HEK293T (cell line): ENCODE measurements around the gene TSPAN5.

Source experiments
- ARNT ChIP-seq: fragments of 450-650 bp; IDR thresholded peaks from 2 replicates; pipeline ENCODE4 v1.6.1; 2017; ENCODE audit warnings: mild to moderate bottlenecking
- BHLHE40 ChIP-seq: fragments of 450-650 bp; IDR thresholded peaks from 2 replicates; pipeline ENCODE4 v1.6.1; 2016; ENCODE audit warnings: mild to moderate bottlenecking, moderate library complexity, borderline replicate concordance
- CTBP1 ChIP-seq: fragments of 450-650 bp; IDR thresholded peaks from 2 replicates; pipeline ENCODE4 v1.6.1; 2016; ENCODE audit warnings: borderline replicate concordance
- ELF4 ChIP-seq: fragments of 450-650 bp; IDR thresholded peaks from 2 replicates; pipeline ENCODE4 v1.6.1; 2017; ENCODE audit warnings: antibody characterized with exemption
- FOXA1 ChIP-seq: fragments of 450-650 bp; IDR thresholded peaks from 2 replicates; pipeline ENCODE4 v1.6.1; 2016; ENCODE audit warnings: mild to moderate bottlenecking
- FOXK2 ChIP-seq: fragments of 450-650 bp; IDR thresholded peaks from 2 replicates; pipeline ENCODE4 v1.6.1; 2016; ENCODE audit warnings: mild to moderate bottlenecking
- FOXM1 ChIP-seq: fragments of 450-650 bp; IDR thresholded peaks from 2 replicates; pipeline ENCODE4 v1.6.1; 2017; ENCODE audit warnings: mild to moderate bottlenecking, borderline replicate concordance
- L3MBTL2 ChIP-seq: fragments of 450-650 bp; conservative IDR thresholded peaks from 2 replicates; pipeline ENCODE4 v1.6.1; 2016; ENCODE audit warnings: mild to moderate bottlenecking
- NFRKB ChIP-seq: fragments of 450-650 bp; IDR thresholded peaks from 2 replicates; pipeline ENCODE4 v1.6.1; 2016; ENCODE audit warnings: mild to moderate bottlenecking, moderate library complexity
- PKNOX1 ChIP-seq: fragments of 450-650 bp; IDR thresholded peaks from 2 replicates; pipeline ENCODE4 v1.6.1; 2016
- SP1 ChIP-seq: fragments of 450-650 bp; IDR thresholded peaks from 2 replicates; pipeline ENCODE4 v1.6.1; 2017
- SUZ12 ChIP-seq: fragments of 450-650 bp; IDR thresholded peaks from 2 replicates; pipeline ENCODE4 v1.6.1; 2016; ENCODE audit warnings: mild to moderate bottlenecking
- TARDBP ChIP-seq: fragments of 450-650 bp; IDR thresholded peaks from 2 replicates; pipeline ENCODE4 v1.6.1; 2016

DNA sequence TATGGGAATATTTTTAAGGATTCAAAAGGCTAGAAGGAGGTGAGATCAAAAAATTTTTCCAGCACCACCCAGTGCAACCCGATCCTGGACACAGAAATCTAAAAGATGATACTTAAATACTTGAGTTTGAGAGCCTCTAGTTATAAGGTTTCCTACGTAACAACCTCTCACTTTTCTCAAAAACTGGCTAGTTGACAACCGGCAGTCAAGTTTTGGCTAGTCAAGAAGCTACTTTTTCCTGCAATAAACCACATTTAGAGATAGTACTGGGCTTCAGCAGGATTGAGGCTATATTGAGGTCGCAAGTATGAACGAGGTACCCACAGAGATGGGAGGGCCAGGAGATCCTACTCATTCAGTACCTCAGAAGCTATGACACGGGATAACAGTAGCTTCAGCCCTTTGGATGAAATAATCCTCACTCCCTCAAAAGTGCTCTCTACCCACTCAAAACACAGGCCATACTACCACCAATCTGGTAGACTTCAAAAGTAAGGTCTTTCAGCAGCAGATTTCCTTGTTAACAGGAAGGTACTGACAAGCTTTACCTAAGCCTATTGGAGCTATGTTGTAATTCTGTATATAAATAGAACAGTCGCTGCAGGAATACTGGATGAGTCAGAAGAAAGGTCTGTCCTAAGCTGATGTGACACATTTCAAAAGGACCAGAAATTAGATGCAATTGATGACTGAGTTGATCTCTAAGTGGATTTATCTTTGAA is 1.5 kb upstream of the TSPAN5 start:
- no peak for TF ChIP-seq BHLHE40
- TF ChIP-seq NFRKB, result no peak
- TF ChIP-seq SUZ12, result no peak
- TF ChIP-seq ARNT, result no peak
- no peak for TF ChIP-seq FOXM1
- TF ChIP-seq ELF4, result no peak
- no peak for TF ChIP-seq PKNOX1
- TF ChIP-seq L3MBTL2, result no peak
- no peak for TF ChIP-seq SP1
- no peak for TF ChIP-seq FOXA1
- no peak for TF ChIP-seq TARDBP
- TF ChIP-seq CTBP1, result no peak
- no peak for TF ChIP-seq FOXK2
